K562 (cell line): ENCODE data around the gene SPHK1. TPM values are rescaled to one million over a fixed set of nuclear protein-coding genes. Genes with fewer than 3 reads are reported as not detected.
A peak's percentile ranks its signal among the peaks of the same experiment; 100 is the strongest.

Experiments used
- ARNT ChIP-seq, 2 experiments: fragments of 450-650 bp; IDR thresholded peaks; 2 replicates each; pipeline ENCODE4 v1.6.1; 2016; ENCODE audit warnings: mild to moderate bottlenecking in 1 of 2
- CAMTA2 ChIP-seq: fragments of 250-450 bp; sonication (Bioruptor Pico); conservative IDR thresholded peaks from 2 replicates; pipeline ENCODE4 v1.5.1; 2022
- CBFA2T3 ChIP-seq: fragments of 450-650 bp; IDR thresholded peaks from 2 replicates; pipeline ENCODE4 v1.6.1; 2017
- CHD4 ChIP-seq: fragments of 200-600 bp; sonication (generic); IDR thresholded peaks from 3 replicates; pipeline ENCODE4 v1.6.1; 2012; ENCODE audit warnings: low read depth, mild to moderate bottlenecking, mixed read lengths, low read length, inconsistent platforms; ENCODE audit not compliant: insufficient read depth, insufficient replicate concordance, poor library complexity, severe bottlenecking
- FOXK2 ChIP-seq, 2 experiments: fragments of 450-650 bp; IDR thresholded peaks in 1 of 2; conservative IDR thresholded peaks in 1 of 2; 2 replicates each; pipeline ENCODE4 v1.6.1; 2016; ENCODE audit warnings: low read depth in 2 of 2, mild to moderate bottlenecking in 1 of 2
- FOXM1 ChIP-seq, 2 experiments: fragments of 450-650 bp in 1 of 2; sonication (generic) in 1 of 2; formaldehyde crosslinking in 1 of 2; IDR thresholded peaks; 2 replicates each; pipeline versions ENCODE4 v1.6.1 to v1.9.0; 2017 to 2022; ENCODE audit warnings: low read depth in 2 of 2, mild to moderate bottlenecking in 2 of 2, missing genetic modification reagents in 1 of 2, moderate library complexity in 1 of 2
- HMGN3 ChIP-seq: IDR thresholded peaks from 2 replicates; pipeline ENCODE4 v1.6.1; 2011; ENCODE audit warnings: borderline replicate concordance, low read depth, mild to moderate bottlenecking, mixed read lengths, low read length; ENCODE audit not compliant: insufficient read length; ENCODE audit errors: extremely low read depth
- L3MBTL2 ChIP-seq: fragments of 450-650 bp; IDR thresholded peaks from 2 replicates; pipeline ENCODE4 v1.6.1; 2016; ENCODE audit warnings: mild to moderate bottlenecking, moderate library complexity
- POLR2AphosphoS2 ChIP-seq: IDR thresholded peaks from 2 replicates; pipeline ENCODE4 v1.6.1; 2012; ENCODE audit warnings: low read length, improper control_type of control experiment
- PRDM10 ChIP-seq: fragments of 450-650 bp; IDR thresholded peaks from 2 replicates; pipeline ENCODE4 v1.6.1; 2018; ENCODE audit not compliant: partially characterized antibody
- RUNX1 ChIP-seq: sonication (generic); IDR thresholded peaks from 2 replicates; pipeline ENCODE4 v1.6.1; 2016; ENCODE audit warnings: antibody characterized with exemption, low read depth
- SMAD4 ChIP-seq: fragments of 250-450 bp; sonication (Bioruptor Pico); conservative IDR thresholded peaks from 2 replicates; pipeline ENCODE4 v1.8.0; 2021; ENCODE audit warnings: inconsistent platforms, mild to moderate bottlenecking, moderate library complexity
- SUPT5H ChIP-seq: fragments of 450-650 bp; IDR thresholded peaks from 2 replicates; pipeline ENCODE4 v1.6.1; 2016
- TEAD2 ChIP-seq: fragments of 450-650 bp; IDR thresholded peaks from 2 replicates; pipeline ENCODE4 v1.6.1; 2016; ENCODE audit warnings: missing genetic modification characterization, control low read depth, missing compliant biosample characterization
- THRAP3 ChIP-seq: fragments of 450-650 bp; IDR thresholded peaks from 2 replicates; pipeline ENCODE4 v1.6.1; 2016; ENCODE audit warnings: mild to moderate bottlenecking, inconsistent platforms, borderline replicate concordance
- ZNF174 ChIP-seq: fragments of 250-450 bp; sonication (Bioruptor Pico); IDR thresholded peaks from 2 replicates; pipeline ENCODE4 v1.4.0; 2020; ENCODE audit warnings: mild to moderate bottlenecking
- ZNF436 ChIP-seq: fragments of 250-450, 450-650 bp; sonication (Bioruptor Pico); formaldehyde crosslinking; IDR thresholded peaks from 2 replicates; pipeline ENCODE4 v1.7.0; 2020; ENCODE audit warnings: mild to moderate bottlenecking
- ZNF583 ChIP-seq: fragments of 250-450 bp; sonication (Bioruptor Pico); IDR thresholded peaks from 2 replicates; pipeline ENCODE4 v1.4.0; 2020
- polyA plus RNA-seq, 8 experiments: library from polyadenylated mRNA; depleted of rRNA in 4 of 8; stranded (reverse) in 5 of 8; unstranded in 3 of 8; fragments of >200 nt; fragmentation: Nextera tagmentation in 2 of 8; fragmentation: Illumina TruSeq in 1 of 8; extraction: Ambion mirVana in 2 of 8; extraction: Trizol in 1 of 8; gene quantifications; 2 replicates each; pipeline versions ENCODE4 v1.2.1 to v1.2.3, GENCODE V29; 2011 to 2014; ENCODE audit warnings: inconsistent platforms in 1 of 8, missing spikeins in 1 of 8
- total RNA-seq, 7 experiments: library from RNA; depleted of rRNA in 6 of 7; stranded (reverse); fragments of >200 nt in 6 of 7; fragmentation: Illumina TruSeq in 2 of 7; extraction: Trizol in 2 of 7; gene quantifications; 2 replicates each; pipeline versions ENCODE4 v1.2.1 to v1.2.3, GENCODE V29; 2011 to 2021; ENCODE audit warnings: low replicate concordance in 1 of 7
- TF ChIP-seq, protein P1 (sequence below): fragments of 200-800 bp; sonication (Bioruptor generic); IDR thresholded peaks from 2 replicates; pipeline ENCODE4 v1.6.1; 2017; ENCODE audit warnings: missing genetic modification characterization, missing compliant biosample characterization
- TF ChIP-seq, protein P2 (sequence below), 2 experiments: fragments of 450-650 bp; conservative IDR thresholded peaks; 2 replicates each; pipeline ENCODE4 v1.6.1; 2017; ENCODE audit warnings: mild to moderate bottlenecking in 2 of 2, moderate library complexity in 2 of 2

SPHK1 gene
- total and polyA plus RNA-seq, 9 of the 15 experiments (the other 6 are each of a cell fraction or from before 2014, with no cell fraction given): 0.21 to 60.3 (median 14.5) TPM

- peak; percentile 58 for TF ChIP-seq PRDM10
- TF ChIP-seq FOXM1 (IDR thresholded peaks at IDR 0.05; ENCODE audit: low read depth): no peak
- TF ChIP-seq FOXM1 (CRISPR knock-in tag; IDR thresholded peaks at IDR 0.05; ENCODE audit: low read depth): no peak
- TF ChIP-seq SUPT5H: no peak
- peak; percentile 93 for TF ChIP-seq CBFA2T3
- TF ChIP-seq ZNF583 (CRISPR knock-in tag): no peak
- TF ChIP-seq L3MBTL2: no peak
- no peak for TF ChIP-seq ZNF174 (CRISPR knock-in tag)
- TF ChIP-seq, protein P1, sequence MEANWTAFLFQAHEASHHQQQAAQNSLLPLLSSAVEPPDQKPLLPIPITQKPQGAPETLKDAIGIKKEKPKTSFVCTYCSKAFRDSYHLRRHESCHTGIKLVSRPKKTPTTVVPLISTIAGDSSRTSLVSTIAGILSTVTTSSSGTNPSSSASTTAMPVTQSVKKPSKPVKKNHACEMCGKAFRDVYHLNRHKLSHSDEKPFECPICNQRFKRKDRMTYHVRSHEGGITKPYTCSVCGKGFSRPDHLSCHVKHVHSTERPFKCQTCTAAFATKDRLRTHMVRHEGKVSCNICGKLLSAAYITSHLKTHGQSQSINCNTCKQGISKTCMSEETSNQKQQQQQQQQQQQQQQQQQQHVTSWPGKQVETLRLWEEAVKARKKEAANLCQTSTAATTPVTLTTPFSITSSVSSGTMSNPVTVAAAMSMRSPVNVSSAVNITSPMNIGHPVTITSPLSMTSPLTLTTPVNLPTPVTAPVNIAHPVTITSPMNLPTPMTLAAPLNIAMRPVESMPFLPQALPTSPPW (CRISPR knock-in tag): no peak
- no peak for TF ChIP-seq ARNT (IDR thresholded peaks at IDR 0.05)
- TF ChIP-seq ZNF436: no peak
- TF ChIP-seq SMAD4: peak; percentile 30; the same call in 1 of the 2 replicates
- TF ChIP-seq, protein P2, sequence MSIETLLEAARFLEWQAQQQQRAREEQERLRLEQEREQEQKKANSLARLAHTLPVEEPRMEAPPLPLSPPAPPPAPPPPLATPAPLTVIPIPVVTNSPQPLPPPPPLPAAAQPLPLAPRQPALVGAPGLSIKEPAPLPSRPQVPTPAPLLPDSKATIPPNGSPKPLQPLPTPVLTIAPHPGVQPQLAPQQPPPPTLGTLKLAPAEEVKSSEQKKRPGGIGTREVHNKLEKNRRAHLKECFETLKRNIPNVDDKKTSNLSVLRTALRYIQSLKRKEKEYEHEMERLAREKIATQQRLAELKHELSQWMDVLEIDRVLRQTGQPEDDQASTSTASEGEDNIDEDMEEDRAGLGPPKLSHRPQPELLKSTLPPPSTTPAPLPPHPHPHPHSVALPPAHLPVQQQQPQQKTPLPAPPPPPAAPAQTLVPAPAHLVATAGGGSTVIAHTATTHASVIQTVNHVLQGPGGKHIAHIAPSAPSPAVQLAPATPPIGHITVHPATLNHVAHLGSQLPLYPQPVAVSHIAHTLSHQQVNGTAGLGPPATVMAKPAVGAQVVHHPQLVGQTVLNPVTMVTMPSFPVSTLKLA (conservative IDR thresholded peaks at IDR 0.05): peak in 1 of 2 experiments; percentile 40; a peak in 2 of 4 replicates
- TF ChIP-seq TEAD2 (tag): no peak
- no peak for TF ChIP-seq CHD4
- no peak for TF ChIP-seq FOXK2 (conservative IDR thresholded peaks at IDR 0.05 in 1 of 2, IDR thresholded peaks at IDR 0.05 in 1 of 2; ENCODE audit: low read depth in 2 of 2)
- 0 out of 2 replicates have a peak, but pooled peaks have one; percentile 49 for TF ChIP-seq RUNX1
- no peak for TF ChIP-seq CAMTA2 (CRISPR knock-in tag)
- no peak for TF ChIP-seq POLR2AphosphoS2
- no peak for TF ChIP-seq THRAP3
- TF ChIP-seq HMGN3: peak; percentile 73
Measured at GRCh38 chr17:76414334-76415295, 30.2 kb downstream of the SPHK1 start (continued).
